LNCAP (cell line): ENCODE data around the gene ITPR3.

ENCODE experiments used
- TF ChIP-seq, protein P1 (sequence below): fragments of 450-650 bp; IDR thresholded peaks from 2 replicates; pipeline ENCODE4 v1.5.1; 2017; ENCODE audit warnings: mild to moderate bottlenecking

Gene ITPR3

DNA sequence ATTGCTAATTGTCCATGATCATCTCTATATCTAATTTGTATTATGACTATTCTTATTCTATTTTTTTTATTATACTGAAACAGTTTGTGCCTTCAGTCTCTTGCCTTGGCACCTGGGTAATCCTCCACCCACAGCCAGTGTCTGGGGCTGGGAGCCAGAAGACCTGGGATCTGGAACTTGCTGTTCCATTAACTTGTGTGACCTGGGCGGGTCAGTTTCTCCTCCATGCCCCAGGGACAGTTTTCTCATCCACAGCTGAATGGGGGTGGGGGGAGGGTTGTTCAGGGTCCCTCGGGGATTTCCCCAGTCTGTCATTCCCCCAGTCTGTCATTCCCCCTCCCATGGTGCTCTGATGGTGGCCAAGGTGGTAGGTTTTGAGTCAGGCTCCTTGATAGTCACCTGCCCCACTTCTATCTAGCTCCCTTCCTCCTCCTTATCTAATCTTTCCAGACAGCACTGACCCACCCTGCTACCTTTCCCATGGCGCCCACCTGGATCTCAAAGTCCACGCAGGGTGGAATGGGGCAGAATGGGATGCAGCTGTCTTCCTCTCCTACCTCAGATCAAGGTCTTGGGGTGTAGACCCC lies 10.9 kb downstream of the ITPR3 start:
- TF ChIP-seq, protein P1, sequence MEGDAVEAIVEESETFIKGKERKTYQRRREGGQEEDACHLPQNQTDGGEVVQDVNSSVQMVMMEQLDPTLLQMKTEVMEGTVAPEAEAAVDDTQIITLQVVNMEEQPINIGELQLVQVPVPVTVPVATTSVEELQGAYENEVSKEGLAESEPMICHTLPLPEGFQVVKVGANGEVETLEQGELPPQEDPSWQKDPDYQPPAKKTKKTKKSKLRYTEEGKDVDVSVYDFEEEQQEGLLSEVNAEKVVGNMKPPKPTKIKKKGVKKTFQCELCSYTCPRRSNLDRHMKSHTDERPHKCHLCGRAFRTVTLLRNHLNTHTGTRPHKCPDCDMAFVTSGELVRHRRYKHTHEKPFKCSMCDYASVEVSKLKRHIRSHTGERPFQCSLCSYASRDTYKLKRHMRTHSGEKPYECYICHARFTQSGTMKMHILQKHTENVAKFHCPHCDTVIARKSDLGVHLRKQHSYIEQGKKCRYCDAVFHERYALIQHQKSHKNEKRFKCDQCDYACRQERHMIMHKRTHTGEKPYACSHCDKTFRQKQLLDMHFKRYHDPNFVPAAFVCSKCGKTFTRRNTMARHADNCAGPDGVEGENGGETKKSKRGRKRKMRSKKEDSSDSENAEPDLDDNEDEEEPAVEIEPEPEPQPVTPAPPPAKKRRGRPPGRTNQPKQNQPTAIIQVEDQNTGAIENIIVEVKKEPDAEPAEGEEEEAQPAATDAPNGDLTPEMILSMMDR: no peak

DNA sequence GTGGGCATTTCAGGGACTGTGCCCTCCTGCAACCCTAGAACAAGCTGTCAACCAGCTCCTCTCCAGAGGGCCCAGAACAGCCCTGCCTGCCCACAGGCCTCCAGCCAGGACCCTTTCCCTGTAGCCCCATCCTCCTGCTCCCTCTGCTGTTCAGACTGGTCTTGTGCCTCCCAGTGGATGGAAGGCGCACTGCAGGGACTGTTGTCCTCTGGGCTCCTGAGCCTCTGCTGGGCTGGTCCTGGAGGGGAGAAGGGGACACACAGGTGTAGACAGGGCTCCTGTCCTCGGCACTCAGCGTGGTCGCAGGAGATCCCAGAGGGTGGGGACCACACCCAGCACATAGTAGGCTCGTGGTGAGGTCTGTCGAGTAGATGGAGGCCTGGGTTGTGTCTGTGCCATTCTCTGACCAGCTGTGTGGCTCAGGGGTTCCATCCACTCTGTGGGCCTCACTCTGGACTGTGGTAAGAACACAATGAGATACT lies 11.5 kb downstream of the ITPR3 start:
- TF ChIP-seq, protein P1: peak; percentile 53

DNA sequence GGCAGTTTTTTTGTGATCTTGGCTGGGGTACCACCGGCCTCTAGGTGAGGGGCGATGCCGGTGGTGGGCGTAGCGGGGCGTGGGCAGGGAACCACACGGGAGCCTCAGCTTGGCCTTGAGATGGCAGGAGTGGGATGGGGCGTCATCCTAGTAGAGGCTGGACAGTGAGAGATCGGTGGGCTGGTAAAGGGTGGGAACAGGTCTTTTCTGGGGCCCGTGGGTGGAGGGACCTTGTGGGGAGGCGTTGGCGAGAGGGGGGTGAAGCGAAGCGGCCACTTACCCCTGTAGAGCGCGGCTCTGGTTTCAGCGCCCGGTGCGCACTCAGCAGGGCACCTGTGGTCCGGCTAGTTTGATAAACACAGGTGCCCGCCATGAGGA lies 12.0 kb downstream of the ITPR3 start:
- TF ChIP-seq, protein P1: no peak

DNA sequence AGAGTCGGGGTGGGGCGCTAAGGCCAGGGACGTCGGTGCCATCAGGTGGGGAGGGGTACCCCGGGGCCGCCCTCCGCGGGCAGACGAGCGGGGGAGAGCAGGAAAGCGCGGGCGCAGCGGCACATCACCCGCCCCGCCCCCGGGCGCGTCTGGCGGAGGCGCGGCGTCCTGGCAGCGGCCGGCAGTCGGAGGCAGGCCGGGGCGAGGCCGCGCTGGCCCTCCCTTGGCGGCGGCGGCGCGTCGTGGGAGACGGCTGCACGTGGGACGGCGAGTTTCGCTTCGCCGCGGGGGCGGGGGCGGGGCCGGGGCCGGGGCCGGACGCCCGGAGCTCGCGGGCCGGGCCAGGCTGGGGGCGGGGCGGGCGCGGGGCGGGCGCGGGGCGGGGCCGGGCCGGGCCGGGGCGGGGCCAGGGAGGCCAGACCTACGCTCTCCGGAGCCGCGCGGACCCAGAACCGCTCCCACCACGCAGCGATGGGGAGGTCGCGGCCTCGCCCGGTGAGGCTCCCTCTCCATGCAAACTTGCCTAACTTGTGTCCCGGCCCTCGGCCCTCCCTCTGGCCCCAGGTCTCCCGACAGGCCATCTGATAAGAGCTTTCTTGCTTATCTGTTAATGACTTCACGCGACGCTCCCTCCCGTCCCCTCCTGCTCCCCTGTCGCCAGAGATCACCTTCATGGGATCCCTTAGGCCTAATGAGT lies 12.5 kb downstream of the ITPR3 start:
- TF ChIP-seq, protein P1: no peak

DNA sequence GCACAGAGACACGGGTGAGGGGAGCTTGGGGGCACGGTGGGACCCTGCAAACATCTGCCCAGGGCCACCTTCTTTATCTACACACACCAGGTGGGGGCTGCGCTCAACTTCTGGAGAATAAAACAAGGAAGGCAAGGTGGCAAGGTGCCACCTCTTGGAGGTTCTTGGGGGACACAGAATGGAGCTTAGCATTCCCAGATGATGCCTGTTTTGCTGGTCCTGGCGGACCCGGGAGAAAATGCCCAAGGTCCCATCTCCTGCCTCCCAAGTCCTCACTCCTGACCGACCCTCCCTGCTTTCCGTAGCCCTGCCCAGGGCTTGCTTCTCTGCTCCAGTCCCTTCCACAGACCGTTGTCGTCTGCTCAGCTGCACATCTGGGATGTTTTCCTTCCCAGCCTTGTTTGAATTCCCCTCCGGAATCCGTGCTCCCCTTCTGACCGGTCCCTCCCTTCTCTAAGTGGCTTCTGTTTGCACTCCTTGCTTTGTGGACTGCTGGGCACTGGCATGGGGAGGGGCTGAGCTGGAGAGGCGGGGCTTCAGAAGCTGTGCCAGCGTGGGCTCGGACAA lies 13.1 kb downstream of the ITPR3 start:
- TF ChIP-seq, protein P1: no peak

DNA sequence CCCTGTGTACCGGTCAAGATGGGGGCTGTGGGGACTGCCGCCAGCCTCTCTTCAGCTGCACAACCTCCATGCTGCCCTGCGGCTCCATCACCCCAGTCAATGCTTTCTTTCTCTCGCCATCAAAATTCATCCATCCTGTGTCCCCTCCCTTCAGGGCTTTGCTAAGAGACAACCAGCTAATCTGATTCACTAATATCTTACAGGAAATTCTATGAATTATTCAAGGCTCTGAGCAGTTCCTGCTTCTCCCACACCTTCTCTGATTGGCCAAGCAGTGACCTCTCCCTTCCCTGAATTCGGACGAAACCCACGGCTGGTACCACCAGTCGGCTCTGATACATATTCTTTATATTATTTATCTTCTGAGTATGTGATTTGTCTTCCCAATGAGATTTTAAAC lies 13.8 kb downstream of the ITPR3 start:
- TF ChIP-seq, protein P1: no peak

DNA sequence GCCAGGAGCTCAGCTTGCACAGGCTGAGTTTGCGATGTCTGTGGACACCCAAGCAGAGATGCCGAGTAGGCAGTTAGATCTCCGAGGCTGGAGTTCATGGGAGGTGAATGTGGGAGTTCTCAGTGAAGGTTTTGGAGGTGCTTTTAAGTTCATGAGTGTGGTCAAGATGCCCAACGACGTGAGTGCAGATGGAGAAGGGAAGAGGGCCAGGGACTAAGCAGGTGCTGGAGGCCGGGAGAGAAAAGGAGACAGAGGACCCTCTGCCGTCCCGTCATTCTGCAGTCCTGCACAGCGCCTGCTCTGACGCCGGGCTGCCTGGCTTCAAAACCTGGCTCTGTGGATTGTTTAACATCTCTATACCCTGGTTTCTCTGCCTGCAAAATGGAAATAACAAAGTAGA lies 15.5 kb downstream of the ITPR3 start:
- TF ChIP-seq, protein P1: no peak
